Inflammatory macrophage (primary cell): ENCODE results near the gene NKAIN4.

Source experiments
- DNase-seq, 2 donors: peaks; one replicate each; pipeline ENCODE4 v3.0.0-alpha.2; 2020 to 2022

Gene NKAIN4

DNA sequence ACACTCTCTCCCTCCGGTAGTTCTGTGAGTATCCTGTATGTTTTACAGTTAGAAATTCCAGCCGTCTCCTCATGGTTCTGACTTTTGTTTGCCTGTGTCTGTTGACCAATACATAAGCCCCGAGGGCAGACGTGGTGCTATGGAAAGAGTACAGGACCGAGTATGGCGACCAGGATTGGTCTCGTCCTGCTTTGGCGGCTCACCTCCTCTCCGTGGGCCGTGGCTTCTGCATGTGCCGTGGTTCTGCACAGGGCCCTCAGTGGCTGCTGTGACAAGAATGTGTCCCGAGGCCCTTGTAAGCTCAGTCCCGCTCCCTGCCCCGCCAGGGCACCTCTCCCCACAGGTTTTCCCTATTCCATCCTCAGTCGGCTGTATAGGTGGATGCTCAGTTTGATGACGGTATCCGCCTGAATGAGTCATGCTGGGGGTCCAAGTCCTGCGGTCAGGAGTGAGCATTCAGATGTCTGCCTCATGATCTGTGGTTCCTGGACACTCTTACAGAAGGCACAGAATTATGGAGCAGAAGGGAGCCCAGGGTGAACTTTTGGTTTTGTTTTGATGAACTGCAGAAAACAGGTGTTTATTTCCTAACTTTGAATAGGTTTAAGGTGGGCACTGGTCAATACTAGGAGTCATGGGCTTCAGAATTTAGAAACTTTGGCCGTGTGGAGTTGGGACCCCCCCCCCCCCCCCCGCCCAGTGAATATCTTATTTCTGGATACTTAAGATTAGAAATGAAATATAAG lies 19.5 kb upstream of the NKAIN4 start:
- no peak for DNase-seq

GRCh38 chr20:63273059-63273579 lies 18.9 kb upstream of the NKAIN4 start:
- peak; percentile 10 for DNase-seq

GRCh38 chr20:63272105-63273058 lies 18.1 kb upstream of the NKAIN4 start, which contains the start of gene ARFGAP1:
Gene ARFGAP1 (plus strand): TSS chr20:63272813. CDS start chr20:63275581, 2,768 bp downstream.
- DNase-seq: peak; percentile 84 to 93

GRCh38 chr20:63270606-63271325 lies 16.5 kb upstream of the NKAIN4 start:
- DNase-seq: no peak

DNA sequence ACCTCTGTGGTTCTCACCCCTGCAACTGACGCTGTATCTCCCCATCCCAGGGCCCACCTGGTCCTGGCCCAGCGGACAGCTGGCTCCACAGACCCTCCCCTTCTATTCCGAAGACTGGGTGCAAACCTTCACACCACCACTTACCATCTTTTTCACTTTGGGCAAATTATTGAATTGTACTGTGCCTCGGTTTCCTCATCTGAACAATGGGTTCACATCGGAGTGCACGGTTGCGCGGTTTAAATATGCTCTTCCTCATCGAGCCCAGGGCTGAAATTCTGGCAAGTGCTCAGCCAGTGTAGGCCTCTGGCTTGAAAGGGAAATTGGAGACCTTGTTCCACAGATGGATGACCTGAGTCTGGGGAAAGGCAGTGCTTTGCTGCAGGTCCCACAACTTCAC lies 15.5 kb upstream of the NKAIN4 start:
- no peak for DNase-seq

DNA sequence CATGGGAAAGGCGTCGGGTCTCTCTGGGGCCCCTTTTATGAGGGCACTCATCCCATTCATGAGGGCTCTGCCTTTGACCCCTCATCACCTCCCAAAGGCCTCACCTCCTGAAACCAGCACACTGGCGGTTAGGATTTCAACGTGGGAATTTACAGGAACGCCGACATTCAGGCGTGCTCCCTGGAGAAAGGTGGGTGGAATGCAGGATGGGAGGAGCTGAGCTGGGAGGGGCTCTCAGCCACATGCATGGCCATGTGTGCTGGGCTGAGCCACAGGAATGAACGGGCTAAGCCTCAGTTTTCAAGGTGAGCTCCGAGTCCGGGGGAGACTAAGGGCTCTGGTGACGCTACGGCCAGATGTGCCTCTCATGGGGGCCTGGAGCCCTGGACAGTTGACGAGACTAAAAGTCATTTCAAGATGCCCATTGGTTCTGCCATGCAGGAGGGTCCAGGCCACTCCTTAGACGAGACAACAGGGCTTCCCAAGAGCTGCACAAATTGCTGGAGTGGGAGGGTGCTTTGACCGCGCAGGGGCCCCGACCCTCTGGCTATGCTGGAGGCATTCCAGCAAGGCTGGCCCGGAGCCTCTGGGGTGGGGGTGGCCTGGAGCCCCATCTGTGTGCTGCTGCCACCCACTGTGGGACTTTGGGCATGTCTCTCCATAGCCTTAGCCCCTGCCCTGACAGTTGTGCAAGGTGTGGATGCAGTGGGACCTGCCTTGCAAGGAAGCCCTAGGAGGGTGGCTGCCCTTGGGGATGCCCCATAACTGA lies 14.6 kb upstream of the NKAIN4 start:
- no peak for DNase-seq

- DNase-seq: no peak
Measured at GRCh38 chr20:63268256-63268655, 14.0 kb upstream of the NKAIN4 start.

- no peak for DNase-seq
Measured at GRCh38 chr20:63267691-63268090, 13.4 kb upstream of the NKAIN4 start.

GRCh38 chr20:63265891-63266515 lies 11.7 kb upstream of the NKAIN4 start:
- DNase-seq: no peak

DNA sequence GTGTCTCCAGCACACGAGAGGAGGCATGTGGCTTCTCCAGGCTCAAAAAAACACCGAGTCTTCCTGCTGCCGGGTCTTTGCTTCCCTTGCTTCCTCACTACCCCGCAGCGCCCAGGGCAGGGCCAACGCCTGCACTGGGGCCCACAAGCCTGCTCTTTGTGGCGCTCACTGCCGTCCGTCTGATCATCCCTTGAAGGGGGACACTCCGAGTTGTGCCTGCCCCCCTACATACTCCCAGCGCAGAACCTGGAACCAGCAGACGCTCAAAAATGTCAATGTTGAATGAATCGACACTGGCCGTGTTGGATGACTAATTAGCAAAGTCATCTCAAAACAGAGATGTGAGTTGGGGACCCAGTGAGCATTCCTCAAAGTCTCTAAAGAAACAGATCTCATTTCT lies 10.3 kb upstream of the NKAIN4 start:
- DNase-seq: no peak

DNA sequence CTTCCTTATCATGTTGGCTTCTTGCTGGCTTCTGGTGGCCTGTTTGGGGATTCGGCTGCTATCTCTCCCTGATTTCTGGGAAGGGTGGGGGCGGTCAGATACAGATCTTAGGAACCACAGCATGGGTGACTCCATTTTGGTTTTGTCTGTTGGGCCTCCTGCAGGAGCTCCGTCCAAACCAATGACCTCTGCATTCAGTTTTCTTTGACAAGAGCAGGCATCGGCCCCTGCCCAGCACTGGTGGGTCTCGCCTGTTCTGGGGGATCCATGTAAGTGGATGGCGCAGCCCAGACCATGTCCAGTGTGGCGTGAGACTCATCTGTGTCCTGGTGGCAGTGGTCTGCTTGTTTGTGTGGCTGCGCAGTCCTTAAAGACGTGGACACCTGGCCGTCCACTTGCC lies 9.7 kb upstream of the NKAIN4 start:
- DNase-seq: no peak

DNA sequence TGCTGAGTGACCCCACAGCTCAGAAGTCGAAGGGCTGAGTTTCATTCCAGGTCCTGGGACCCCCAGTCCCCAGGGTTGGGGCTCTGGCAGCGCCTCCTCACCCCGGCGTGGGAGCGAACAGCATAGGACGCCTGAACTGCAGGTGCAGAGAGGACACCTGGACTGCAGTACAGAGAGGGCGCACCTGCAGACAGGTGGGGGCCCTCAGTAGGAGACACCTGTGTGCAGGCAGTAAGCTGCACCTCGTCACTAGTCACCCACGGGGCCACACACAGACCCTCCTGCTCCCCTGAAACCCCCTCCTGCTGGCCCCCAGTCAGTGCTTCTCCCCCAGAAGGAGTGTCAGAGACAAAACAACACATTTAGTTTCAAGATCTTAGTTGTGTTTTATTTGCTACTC lies 8.6 kb upstream of the NKAIN4 start:
- DNase-seq: no peak

GRCh38 chr20:63261795-63262528 lies 7.7 kb upstream of the NKAIN4 start:
- no peak for DNase-seq

- no peak for DNase-seq
Measured at GRCh38 chr20:63261060-63261794, 7.0 kb upstream of the NKAIN4 start.

GRCh38 chr20:63260521-63260920 lies 6.3 kb upstream of the NKAIN4 start:
- DNase-seq: no peak

GRCh38 chr20:63259734-63260460 lies 5.6 kb upstream of the NKAIN4 start:
- DNase-seq: no peak

DNA sequence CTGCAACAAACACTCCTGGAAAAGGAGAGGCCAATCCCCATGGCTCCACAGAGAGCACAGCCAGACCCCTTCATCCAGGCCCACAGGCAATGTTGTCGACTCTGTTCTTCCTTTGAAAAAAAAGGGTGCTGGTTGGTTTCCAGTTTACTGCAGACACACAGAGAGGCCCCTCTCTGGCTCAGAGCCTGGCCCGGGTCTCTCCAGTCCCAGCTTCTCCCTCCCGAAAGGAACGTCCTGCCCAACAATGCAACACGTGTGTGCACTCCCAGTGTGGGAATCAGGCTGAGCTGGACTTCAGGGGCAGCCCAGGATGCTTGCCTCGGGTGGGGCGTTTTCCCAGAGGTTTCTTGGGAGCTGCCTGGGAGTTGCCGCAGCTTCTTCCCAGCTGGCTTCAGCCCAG lies 4.5 kb upstream of the NKAIN4 start:
- no peak for DNase-seq

- DNase-seq: no peak
Measured at GRCh38 chr20:63257629-63258028, 3.4 kb upstream of the NKAIN4 start.

GRCh38 chr20:63256954-63257353 lies 2.7 kb upstream of the NKAIN4 start:
- no peak for DNase-seq
